GM18873 (cell line): ENCODE results near the gene C16orf54.
"Not testable (repeated sequence)": the region's sequence is repeated elsewhere in the genome, so short reads cannot be mapped to it uniquely, and the experiment has no call there.

Source experiments
- ATAC-seq: cut with Tn5 transposase; IDR thresholded peaks from one replicate; pipeline ENCODE4 v1.9.1; 2021; ENCODE audit warnings: mild to moderate bottlenecking, moderate library complexity, moderate number of reproducible peaks; ENCODE audit not compliant: unreplicated experiment, low FRiP score

C16orf54 gene

GRCh38 chr16:29743475-29743826 lies 2.3 kb downstream of the C16orf54 start:
- ATAC-seq, result no peak

- ATAC-seq, result no peak
Measured at GRCh38 chr16:29742683-29743275, 3.0 kb downstream of the C16orf54 start.

GRCh38 chr16:29740630-29741015 lies 5.2 kb downstream of the C16orf54 start:
- ATAC-seq, result not testable (repeated sequence)

- not testable (repeated sequence) for ATAC-seq
Measured at GRCh38 chr16:29739927-29740629, 5.7 kb downstream of the C16orf54 start.

GRCh38 chr16:29738514-29738913 lies 7.3 kb downstream of the C16orf54 start:
- ATAC-seq, result no peak

GRCh38 chr16:29737713-29738112 lies 8.1 kb downstream of the C16orf54 start:
- ATAC-seq, result no peak

- ATAC-seq, result no peak
Measured at GRCh38 chr16:29736764-29737163, 9.0 kb downstream of the C16orf54 start.

- ATAC-seq, result no peak
Measured at GRCh38 chr16:29736112-29736511, 9.7 kb downstream of the C16orf54 start.

- no peak for ATAC-seq
Measured at GRCh38 chr16:29734786-29735185, 11.0 kb downstream of the C16orf54 start.

- ATAC-seq, result peak; percentile 68
Measured at GRCh38 chr16:29731768-29732601, 13.8 kb downstream of the C16orf54 start.

- ATAC-seq, result no peak
Measured at GRCh38 chr16:29730649-29731048, 15.1 kb downstream of the C16orf54 start.

GRCh38 chr16:29729116-29729521 lies 16.7 kb downstream of the C16orf54 start:
- no peak for ATAC-seq

GRCh38 chr16:29727452-29727851 lies 18.3 kb downstream of the C16orf54 start:
- no peak for ATAC-seq

- ATAC-seq, result no peak
Measured at GRCh38 chr16:29726845-29727377, 18.9 kb downstream of the C16orf54 start.

- ATAC-seq, result not testable (repeated sequence)
Measured at GRCh38 chr16:29721167-29721879, 24.5 kb downstream of the C16orf54 start.

GRCh38 chr16:29720703-29721102 lies 25.1 kb downstream of the C16orf54 start:
- ATAC-seq, result no peak

- ATAC-seq, result no peak
Measured at GRCh38 chr16:29719063-29719462, 26.7 kb downstream of the C16orf54 start.

- ATAC-seq, result no peak
Measured at GRCh38 chr16:29717113-29717512, 28.7 kb downstream of the C16orf54 start.

- ATAC-seq, result no peak
Measured at GRCh38 chr16:29714972-29715371, 30.8 kb downstream of the C16orf54 start.

- no peak for ATAC-seq
Measured at GRCh38 chr16:29714396-29714795, 31.4 kb downstream of the C16orf54 start.

GRCh38 chr16:29712809-29713208 lies 33.0 kb downstream of the C16orf54 start:
- ATAC-seq, result no peak
